Body of pancreas (tissue), 4 donors: ENCODE results near the gene MXRA7. TPM values are rescaled to one million over a fixed set of nuclear protein-coding genes. Genes with fewer than 3 reads are reported as not detected.
"Not testable (repeated sequence)": the region's sequence is repeated elsewhere in the genome, so short reads cannot be mapped to it uniquely, and the experiment has no call there.

Experiments used
- ATAC-seq: fragments of 150-250 bp; one replicate; pipeline ENCODE4 v1.9.1; 2016
- DNase-seq, 4 donors: peaks; one replicate each; pipeline ENCODE4 v3.0.0-alpha.2; 2019
- H3K27ac ChIP-seq, 4 donors: fragments of 200-600 bp; sonication (generic); 1 replicate in 3 of 4; 2 replicates in 1 of 4; pipeline versions ENCODE4 v1.5.1 to v1.6.1; 2016 to 2019; ENCODE audit warnings: mild to moderate bottlenecking in 1 of 4, mixed read lengths in 1 of 4, moderate library complexity in 1 of 4
- H3K27me3 ChIP-seq, 2 donors: fragments of 200-600 bp; sonication (generic); one replicate each; pipeline ENCODE4 v1.6.0; 2016; ENCODE audit warnings: mild to moderate bottlenecking in 1 of 2
- H3K36me3 ChIP-seq, 2 donors: fragments of 200-600 bp; sonication (generic); replicated peaks in 1 of 2; 2 replicates each; pipeline ENCODE4 v1.5.1; 2016; ENCODE audit warnings: low read depth in 2 of 2; ENCODE audit not compliant: insufficient read depth in 1 of 2
- H3K4me1 ChIP-seq: fragments of 200-600 bp; sonication (generic); one replicate; pipeline ENCODE4 v1.6.0; 2016
- H3K4me3 ChIP-seq, 2 donors: fragments of 200-600 bp; sonication (generic); 1 replicate in 1 of 2; 2 replicates in 1 of 2; pipeline ENCODE4 v1.5.1; 2016 to 2019
- H3K9me3 ChIP-seq, 3 donors: fragments of 200-600 bp; sonication (generic); 1 replicate in 2 of 3; 2 replicates in 1 of 3; pipeline ENCODE4 v1.5.1; 2016
- POLR2A ChIP-seq, 3 donors: fragments of 450-650 bp; IDR thresholded peaks; one replicate each; pipeline ENCODE4 v1.6.1; 2016; ENCODE audit warnings: antibody characterized with exemption in 3 of 3, mild to moderate bottlenecking in 2 of 3
- WGBS, 2 donors: methylation state at CpG; one replicate each; pipeline ENCODE4 v1.1.5; 2017; 5-methylcytosine and 5-hydroxymethylcytosine counted together
- intact Hi-C: fragments of 100-400 bp; cut with DNase I; formaldehyde crosslinking; loops from one replicate; pipeline ENCODE4 v1.15.1; 2023
- total RNA-seq, 2 donors: library from RNA; depleted of rRNA; stranded (reverse); fragments of >200 nt; gene quantifications; one replicate each; pipeline ENCODE4 v1.1.0, GENCODE V29; 2016
- TF ChIP-seq, protein P1 (sequence below), 7 experiments: fragments of 450-650 bp in 4 of 7; fragments of 200-600 bp in 3 of 7; sonication (generic) in 3 of 7; IDR thresholded peaks; one replicate each; pipeline ENCODE4 v1.5.1; 2016 to 2019; ENCODE audit warnings: antibody characterized with exemption in 7 of 7

MXRA7 gene
- total RNA-seq, 2 donors from 2014 or later: 71.9 to 87.4 TPM

DNA sequence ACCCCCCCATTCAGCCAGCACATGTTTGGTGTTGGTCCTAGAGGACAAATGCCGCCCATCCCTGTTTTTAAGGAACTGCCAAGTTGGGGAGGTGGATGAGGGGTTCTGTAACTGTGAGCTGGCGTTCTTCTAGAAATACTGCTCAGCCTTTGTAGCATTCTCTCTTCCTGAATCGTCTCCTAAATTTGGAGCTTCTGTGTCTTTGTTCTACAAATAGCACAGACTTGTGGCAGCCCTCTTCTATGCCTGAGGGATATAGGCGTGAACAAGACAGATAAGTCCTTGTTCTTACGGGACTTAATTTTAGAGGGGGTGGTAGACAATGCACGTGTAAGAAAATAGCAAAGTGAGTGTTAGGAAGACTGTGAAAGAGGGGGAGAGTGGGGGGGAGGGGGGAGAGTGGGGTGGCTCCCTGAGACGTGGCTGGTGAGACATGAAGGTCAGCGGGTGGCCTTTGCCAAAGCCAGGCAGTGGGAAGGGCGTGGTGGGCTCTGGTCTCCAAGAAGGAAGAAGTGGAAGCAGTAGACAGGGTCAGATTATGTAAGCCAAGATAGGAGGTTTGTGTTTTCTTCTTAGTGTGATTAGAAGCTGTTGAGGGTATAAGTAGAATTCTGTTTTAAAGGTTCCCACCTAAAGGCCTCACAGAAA lies 37.1 kb upstream of the MXRA7 start:
- intact Hi-C loops: no loop called here
- no peak for DNase-seq
- no peak for ATAC-seq
- Histone ChIP-seq H3K36me3 (peaks cover 3 to 7% of the 10 kb centered on the region in 2 donors), H3K27ac (no peak overlapping the region), H3K9me3 (no peaks in the 10 kb centered on the region), H3K4me3 (no peak overlapping the region), H3K27me3 (no peaks in the 10 kb centered on the region), H3K4me1 (no peaks in the 10 kb centered on the region)
- no peak for TF ChIP-seq POLR2A (IDR thresholded peaks at IDR 0.05)
- TF ChIP-seq, protein P1, sequence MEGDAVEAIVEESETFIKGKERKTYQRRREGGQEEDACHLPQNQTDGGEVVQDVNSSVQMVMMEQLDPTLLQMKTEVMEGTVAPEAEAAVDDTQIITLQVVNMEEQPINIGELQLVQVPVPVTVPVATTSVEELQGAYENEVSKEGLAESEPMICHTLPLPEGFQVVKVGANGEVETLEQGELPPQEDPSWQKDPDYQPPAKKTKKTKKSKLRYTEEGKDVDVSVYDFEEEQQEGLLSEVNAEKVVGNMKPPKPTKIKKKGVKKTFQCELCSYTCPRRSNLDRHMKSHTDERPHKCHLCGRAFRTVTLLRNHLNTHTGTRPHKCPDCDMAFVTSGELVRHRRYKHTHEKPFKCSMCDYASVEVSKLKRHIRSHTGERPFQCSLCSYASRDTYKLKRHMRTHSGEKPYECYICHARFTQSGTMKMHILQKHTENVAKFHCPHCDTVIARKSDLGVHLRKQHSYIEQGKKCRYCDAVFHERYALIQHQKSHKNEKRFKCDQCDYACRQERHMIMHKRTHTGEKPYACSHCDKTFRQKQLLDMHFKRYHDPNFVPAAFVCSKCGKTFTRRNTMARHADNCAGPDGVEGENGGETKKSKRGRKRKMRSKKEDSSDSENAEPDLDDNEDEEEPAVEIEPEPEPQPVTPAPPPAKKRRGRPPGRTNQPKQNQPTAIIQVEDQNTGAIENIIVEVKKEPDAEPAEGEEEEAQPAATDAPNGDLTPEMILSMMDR (IDR thresholded peaks at IDR 0.05): no peak
- 83 to 85% methylated on average over 9 of the region's 9 CpGs for WGBS, 2 donors

DNA sequence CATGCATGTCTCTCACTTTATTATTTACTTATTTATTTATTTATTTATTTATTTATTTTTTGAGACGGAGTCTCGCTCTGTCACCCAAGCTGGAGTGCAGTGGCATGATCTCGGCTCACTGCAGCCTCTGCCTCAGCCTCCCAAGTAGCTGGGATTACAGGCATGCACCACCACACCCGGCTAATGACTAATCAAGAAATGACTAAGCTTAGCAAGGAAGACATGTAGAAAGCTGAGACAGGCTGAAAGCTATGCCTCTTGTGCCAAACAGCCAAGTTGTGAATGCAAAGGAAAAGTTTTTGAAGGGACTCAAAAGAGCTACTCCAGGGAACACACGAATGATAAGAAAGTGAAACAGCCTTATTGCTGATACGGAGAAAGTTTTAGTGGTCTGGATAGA lies 35.0 kb upstream of the MXRA7 start:
- H3K4me3 ChIP-seq, H3K27ac ChIP-seq, H3K4me1 ChIP-seq, ATAC-seq, H3K9me3 ChIP-seq, H3K36me3 ChIP-seq, DNase-seq, intact Hi-C loops, H3K27me3 ChIP-seq: not testable (repeated sequence)
- 91 to 98% methylated on average over 6 of the region's 6 CpGs for WGBS, 2 donors

DNA sequence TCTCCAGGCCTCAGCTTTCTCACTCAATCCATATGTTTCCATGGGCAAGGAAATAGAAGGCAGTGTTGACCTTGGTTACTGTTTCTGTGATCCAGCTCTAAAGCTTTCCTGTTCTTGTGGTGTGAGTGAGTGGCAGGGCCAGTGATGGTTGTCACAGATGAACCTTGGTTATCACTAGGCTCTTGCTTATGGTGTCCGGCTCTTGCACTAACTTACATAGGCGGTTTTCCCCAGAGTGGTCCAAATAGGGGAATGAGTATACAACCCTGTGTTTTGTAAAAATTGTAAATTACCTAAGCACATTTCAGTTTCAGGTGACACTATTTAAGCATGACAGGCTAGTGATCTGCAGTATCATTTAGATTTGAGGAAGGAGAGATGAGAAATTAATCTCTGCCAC lies 34.0 kb upstream of the MXRA7 start:
- Histone ChIP-seq H3K36me3 (peaks cover 3 to 7% of the 10 kb centered on the region in 2 donors), H3K9me3 (no peaks in the 10 kb centered on the region), H3K4me1 (peaks cover 6% of the 10 kb centered on the region), H3K4me3 (no peak overlapping the region), H3K27ac (no peak overlapping the region), H3K27me3 (no peaks in the 10 kb centered on the region)
- intact Hi-C loops: no loop called here
- DNase-seq: no peak
- WGBS, 2 donors: 91 to 98% methylated on average over 2 of the region's 2 CpGs
- no peak for TF ChIP-seq POLR2A (IDR thresholded peaks at IDR 0.05)
- TF ChIP-seq, protein P1 (IDR thresholded peaks at IDR 0.05): no peak
- no peak for ATAC-seq

DNA sequence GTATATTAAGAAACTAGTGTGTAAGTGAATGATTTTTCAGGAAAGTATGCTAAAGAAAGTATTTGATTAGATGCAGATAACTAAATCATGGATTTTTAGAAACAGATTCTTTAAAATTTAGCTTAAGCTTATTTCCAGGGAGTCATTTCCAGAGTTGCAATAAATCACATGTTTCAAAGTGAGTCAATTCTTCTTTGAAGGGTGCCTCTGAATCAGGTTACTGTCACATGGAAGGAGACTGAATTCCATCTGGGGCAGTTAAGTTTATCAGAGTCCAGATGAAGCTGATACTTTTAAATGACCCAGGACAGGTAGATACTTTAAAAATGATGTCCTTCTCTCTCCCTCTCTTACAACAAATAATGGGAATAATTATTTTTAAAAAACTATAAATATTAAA lies 32.2 kb upstream of the MXRA7 start:
- no peak overlapping the region for H3K4me3 ChIP-seq
- intact Hi-C loops: no loop called here
- H3K27ac ChIP-seq: no peak overlapping the region
- no peaks in the 10 kb centered on the region for H3K9me3 ChIP-seq
- peaks cover 19% of the 10 kb centered on the region for H3K4me1 ChIP-seq
- ATAC-seq (no peak), DNase-seq (no peak)
- H3K27me3 ChIP-seq: no peaks in the 10 kb centered on the region
- TF ChIP-seq, protein P1 (IDR thresholded peaks at IDR 0.05): no peak
- peaks cover 3 to 7% of the 10 kb centered on the region in 2 donors for H3K36me3 ChIP-seq

DNA sequence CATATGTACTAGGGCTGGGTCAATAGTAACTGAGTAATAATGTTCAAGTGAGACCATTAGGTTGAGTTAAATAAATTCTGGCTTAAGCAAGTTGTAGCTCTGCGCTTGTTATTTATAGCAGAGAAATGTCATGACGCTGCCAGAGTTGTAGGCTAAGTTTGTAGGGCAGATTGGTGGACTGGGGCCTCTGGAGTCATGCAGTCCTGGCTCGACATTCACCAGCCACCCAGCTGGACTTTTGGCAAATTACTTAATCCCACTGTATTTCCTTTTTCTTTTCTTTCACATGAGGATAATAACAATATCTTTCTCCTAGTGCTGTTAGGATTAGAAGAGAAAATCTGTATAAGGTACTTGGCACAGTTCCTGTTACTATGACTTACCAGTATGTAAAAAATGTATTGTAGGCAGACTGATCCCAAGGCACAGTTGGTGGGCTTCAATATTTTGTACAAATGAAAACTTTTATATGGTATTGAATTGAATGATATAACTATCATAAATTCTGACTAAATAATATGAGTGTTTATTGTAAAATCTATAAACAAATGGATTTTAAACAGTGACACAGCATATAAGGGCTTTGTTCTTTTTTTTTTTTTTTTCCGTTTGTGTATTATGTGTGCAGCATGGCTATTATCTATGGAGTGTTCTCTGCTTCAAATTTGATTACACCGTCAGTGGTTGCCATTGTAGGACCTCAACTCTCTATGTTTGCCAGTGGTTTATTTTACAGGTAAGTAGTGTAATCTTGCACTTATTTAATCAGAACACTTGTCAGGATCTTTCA lies 29.8 kb upstream of the MXRA7 start:
- DNase-seq: no peak
- intact Hi-C loops: no loop called here

DNA sequence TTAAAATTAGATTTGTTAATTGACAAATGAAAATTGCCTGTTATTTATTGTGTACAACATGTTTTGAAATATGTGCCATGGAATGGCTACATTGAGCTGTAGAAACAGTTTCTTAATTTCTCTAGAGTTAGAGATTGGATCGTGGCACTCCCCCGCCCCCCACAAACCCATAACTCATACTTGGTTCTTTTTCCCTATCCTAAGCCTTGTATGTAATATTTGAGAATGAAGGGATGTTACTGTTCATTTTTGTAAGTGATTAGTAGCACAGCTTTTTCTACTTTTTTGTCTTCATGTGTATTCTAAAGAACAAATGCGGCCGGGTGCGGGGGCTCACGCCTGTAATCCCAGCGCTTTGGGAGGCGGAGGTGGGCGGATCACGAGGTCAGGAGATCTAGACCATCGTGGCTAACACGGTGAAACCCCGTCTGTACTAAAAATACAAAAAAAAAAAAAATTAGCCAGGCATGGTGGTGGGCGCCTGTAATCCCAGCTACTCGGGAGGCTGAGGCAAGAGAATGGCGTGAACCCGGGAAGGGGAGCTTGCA lies 28.9 kb upstream of the MXRA7 start:
- H3K4me1 ChIP-seq: peaks cover 29% of the 10 kb centered on the region
- H3K36me3 ChIP-seq, intact Hi-C loops, H3K4me3 ChIP-seq, H3K9me3 ChIP-seq, H3K27me3 ChIP-seq, DNase-seq, ATAC-seq, H3K27ac ChIP-seq: not testable (repeated sequence)
- WGBS, 2 donors: 92 to 94% methylated on average over 17 of the region's 17 CpGs

More for the DNA sequence above, 29.8 kb upstream of the MXRA7 start:
- H3K27ac ChIP-seq: no peak overlapping the region
- H3K4me1 ChIP-seq: peaks cover 20% of the 10 kb centered on the region
- H3K4me3 ChIP-seq: no peak overlapping the region
- no peak for ATAC-seq
- no peaks in the 10 kb centered on the region for H3K27me3 ChIP-seq
- TF ChIP-seq POLR2A (IDR thresholded peaks at IDR 0.05): no peak
- TF ChIP-seq, protein P1 (IDR thresholded peaks at IDR 0.05): no peak
- peaks cover 3 to 7% of the 10 kb centered on the region in 2 donors for H3K36me3 ChIP-seq
- 74 to 83% methylated on average over 5 of the region's 5 CpGs for WGBS, 2 donors
- H3K9me3 ChIP-seq: no peaks in the 10 kb centered on the region
